Fibroblast of skin of left quadriceps (primary cell): ENCODE measurements around the gene ATP11C.
"Not testable (repeated sequence)": the region's sequence is repeated elsewhere in the genome, so short reads cannot be mapped to it uniquely, and the experiment has no call there.

ENCODE experiments used
- DNase-seq, 2 experiments: peaks; one replicate each; pipeline ENCODE4 v3.0.0-alpha.2; 2013; ENCODE audit warnings: low read depth in 2 of 2

The ATP11C gene

GRCh38 chrX:139924069-139924695, 8.7 kb downstream of the ATP11C start:
- DNase-seq: no peak

GRCh38 chrX:139921142-139921541, 11.7 kb downstream of the ATP11C start:
- DNase-seq: not testable (repeated sequence)

GRCh38 chrX:139920316-139920715, 12.5 kb downstream of the ATP11C start:
- DNase-seq: no peak

- no peak for DNase-seq
These were observed 18.4 kb downstream of the ATP11C start for GRCh38 chrX:139914421-139914820.

- no peak for DNase-seq
These were observed 23.1 kb downstream of the ATP11C start for GRCh38 chrX:139909712-139910111.

GRCh38 chrX:139907078-139907477, 25.8 kb downstream of the ATP11C start:
- no peak for DNase-seq

- no peak for DNase-seq
These were observed 27.1 kb downstream of the ATP11C start for GRCh38 chrX:139905743-139906142.

- DNase-seq: no peak
These were observed 27.8 kb downstream of the ATP11C start for GRCh38 chrX:139905051-139905450.

GRCh38 chrX:139903210-139903609, 29.6 kb downstream of the ATP11C start:
- DNase-seq: no peak

- no peak for DNase-seq
These were observed 30.3 kb downstream of the ATP11C start for GRCh38 chrX:139902559-139902958.

GRCh38 chrX:139898334-139898733, 34.5 kb downstream of the ATP11C start:
- DNase-seq: no peak

GRCh38 chrX:139892512-139892911, 40.3 kb downstream of the ATP11C start:
- DNase-seq: no peak

GRCh38 chrX:139890991-139891700, 41.7 kb downstream of the ATP11C start:
- peak in 1 of 2 experiments; percentile 36 for DNase-seq

- no peak for DNase-seq
These were observed 43.1 kb downstream of the ATP11C start for GRCh38 chrX:139889760-139890159.

GRCh38 chrX:139883984-139884383, 48.9 kb downstream of the ATP11C start:
- no peak for DNase-seq

GRCh38 chrX:139882299-139882698, 50.6 kb downstream of the ATP11C start:
- DNase-seq: no peak

- peak in 1 of 2 experiments; percentile 67 for DNase-seq
These were observed 51.3 kb downstream of the ATP11C start for GRCh38 chrX:139881572-139881971.

GRCh38 chrX:139881130-139881529, 51.7 kb downstream of the ATP11C start:
- peak; percentile 48 to 53 for DNase-seq

- DNase-seq: no peak
These were observed 55.0 kb downstream of the ATP11C start for GRCh38 chrX:139877710-139878414.

- no peak for DNase-seq
These were observed 57.0 kb downstream of the ATP11C start for GRCh38 chrX:139875841-139876240.

GRCh38 chrX:139869796-139870195, 63.1 kb downstream of the ATP11C start:
- DNase-seq: no peak

- no peak for DNase-seq
These were observed 68.2 kb downstream of the ATP11C start for GRCh38 chrX:139864640-139865039.

GRCh38 chrX:139862208-139862607, 70.6 kb downstream of the ATP11C start:
- no peak for DNase-seq
